Esophagus muscularis mucosa (tissue), 4 donors: ENCODE results near the gene VPS18. TPM values are rescaled to one million over a fixed set of nuclear protein-coding genes. Genes with fewer than 3 reads are reported as not detected.

Source experiments
- DNase-seq: peaks from one replicate; pipeline ENCODE4 v3.0.0-alpha.2; 2017; ENCODE audit errors: extremely low spot score
- H3K27ac ChIP-seq, 4 donors: fragments of 200-600 bp; sonication (generic); replicated peaks in 1 of 4; 1 replicate in 3 of 4; 2 replicates in 1 of 4; pipeline ENCODE4 v1.5.1; 2016 to 2019; ENCODE audit warnings: mild to moderate bottlenecking in 1 of 4
- H3K27me3 ChIP-seq, 4 donors: fragments of 200-600 bp; sonication (generic); one replicate each; pipeline versions ENCODE4 v1.5.1 to v1.6.0; 2016 to 2019
- H3K36me3 ChIP-seq, 4 donors: fragments of 200-600 bp; sonication (generic); one replicate each; pipeline ENCODE4 v1.5.1; 2016 to 2019
- H3K4me1 ChIP-seq, 4 donors: fragments of 200-600 bp; sonication (generic); one replicate each; pipeline ENCODE4 v1.5.1; 2016 to 2019
- H3K4me3 ChIP-seq, 4 donors: fragments of 200-600 bp; sonication (generic); 1 replicate in 2 of 4; 2 replicates in 2 of 4; pipeline ENCODE4 v1.5.1; 2016 to 2019; ENCODE audit warnings: mild to moderate bottlenecking in 4 of 4, moderate library complexity in 1 of 4
- H3K9me3 ChIP-seq, 4 donors: fragments of 200-600 bp; sonication (generic); 1 replicate in 3 of 4; 2 replicates in 1 of 4; pipeline ENCODE4 v1.5.1; 2016 to 2019
- CTCF ChIP-seq, 3 experiments: fragments of 200-600 bp in 2 of 3; fragments of 450-650 bp in 1 of 3; sonication (generic) in 2 of 3; IDR thresholded peaks; one replicate each; pipeline ENCODE4 v1.5.1; 2017 to 2019; ENCODE audit warnings: antibody characterized with exemption in 3 of 3, mild to moderate bottlenecking in 2 of 3, moderate library complexity in 1 of 3
- EP300 ChIP-seq: sonication (generic); formaldehyde crosslinking; IDR thresholded peaks from one replicate; pipeline ENCODE4 v1.6.1; 2017; ENCODE audit warnings: antibody characterized with exemption
- POLR2A ChIP-seq: fragments of 450-650 bp; IDR thresholded peaks from one replicate; pipeline ENCODE4 v1.6.1; 2017; ENCODE audit warnings: antibody characterized with exemption, moderate library complexity, mild to moderate bottlenecking, low read depth
- POLR2AphosphoS5 ChIP-seq, 2 donors: sonication (generic); formaldehyde crosslinking; IDR thresholded peaks; one replicate each; pipeline ENCODE4 v1.6.1; 2017; ENCODE audit warnings: antibody characterized with exemption in 2 of 2
- WGBS: methylation state at CpG from one replicate; pipeline ENCODE4 v1.1.5; 2018; 5-methylcytosine and 5-hydroxymethylcytosine counted together
- intact Hi-C: fragments of 100-400 bp; cut with DNase I; formaldehyde crosslinking; loops from one replicate; pipeline ENCODE4 v1.15.1; 2023
- total RNA-seq, 4 donors: library from RNA; depleted of rRNA; stranded (reverse); fragments of >200 nt; gene quantifications; one replicate each; pipeline versions ENCODE4 v1.1.0 to v1.2.1, GENCODE V29; 2016

Gene VPS18
- total RNA-seq, 4 donors from 2014 or later, result 28.7 to 36.6 (median 32.2) TPM

- TF ChIP-seq CTCF (IDR thresholded peaks at IDR 0.05) (no peak), POLR2AphosphoS5 (IDR thresholded peaks at IDR 0.05) (no peak), EP300 (no peak), POLR2A (no peak)
- intact Hi-C loops, result no loop called here
- Histone ChIP-seq H3K36me3 (no peaks in the 10 kb centered on the region), H3K4me3 (no peak overlapping the region), H3K9me3 (no peaks in the 10 kb centered on the region), H3K27ac (no peak overlapping the region), H3K27me3 (no peaks in the 10 kb centered on the region), H3K4me1 (no peaks in the 10 kb centered on the region)
- WGBS, result 78% methylated on average over 5 of the region's 6 CpGs
- DNase-seq, result no peak
Measured at GRCh38 chr15:40879609-40880008, 14.6 kb upstream of the VPS18 start.

GRCh38 chr15:40881351-40881750, 12.9 kb upstream of the VPS18 start:
- intact Hi-C loops, result no loop called here
- H3K27me3 ChIP-seq, result peaks cover 0 to 2% (median 0%) of the 10 kb centered on the region in 4 donors
- no peaks in the 10 kb centered on the region for H3K36me3 ChIP-seq
- no peaks in the 10 kb centered on the region for H3K4me1 ChIP-seq
- DNase-seq, result no peak
- no peak for TF ChIP-seq POLR2A
- no peak for TF ChIP-seq POLR2AphosphoS5 (IDR thresholded peaks at IDR 0.05)
- no peak for TF ChIP-seq CTCF (IDR thresholded peaks at IDR 0.05)
- no peak for TF ChIP-seq EP300
- H3K4me3 ChIP-seq, result no peak overlapping the region
- WGBS, result 95% methylated on average over 6 of the region's 6 CpGs
- no peaks in the 10 kb centered on the region for H3K9me3 ChIP-seq
- no peak overlapping the region for H3K27ac ChIP-seq

- intact Hi-C loops, result no loop called here
- no peak overlapping the region for H3K27ac ChIP-seq
- H3K36me3 ChIP-seq, result no peaks in the 10 kb centered on the region
- H3K27me3 ChIP-seq, result peaks cover 0 to 4% (median 0%) of the 10 kb centered on the region in 4 donors
- no peaks in the 10 kb centered on the region for H3K4me1 ChIP-seq
- 57% methylated on average over 1 of the region's 1 CpG for WGBS
- no peak for DNase-seq
- no peak overlapping the region for H3K4me3 ChIP-seq
- TF ChIP-seq EP300 (no peak), POLR2AphosphoS5 (IDR thresholded peaks at IDR 0.05) (no peak), CTCF (IDR thresholded peaks at IDR 0.05) (no peak), POLR2A (no peak)
- no peaks in the 10 kb centered on the region for H3K9me3 ChIP-seq
Measured at GRCh38 chr15:40886586-40886985, 7.7 kb upstream of the VPS18 start.

- TF ChIP-seq POLR2AphosphoS5 (IDR thresholded peaks at IDR 0.05), result no peak
- no peak for TF ChIP-seq POLR2A
- TF ChIP-seq EP300, result no peak
- TF ChIP-seq CTCF (IDR thresholded peaks at IDR 0.05), result no peak
- Histone ChIP-seq H3K4me1 (peaks cover 8 to 9% (median 8%) of the 10 kb centered on the region in 4 donors), H3K9me3 (no peaks in the 10 kb centered on the region), H3K27me3 (peaks cover 0 to 4% (median 0%) of the 10 kb centered on the region in 4 donors), H3K36me3 (no peaks in the 10 kb centered on the region), H3K4me3 (no peak overlapping the region), H3K27ac (no peak overlapping the region)
- DNase-seq, result no peak
- intact Hi-C loops, result no loop called here
Measured at GRCh38 chr15:40889112-40889511, 5.1 kb upstream of the VPS18 start.

GRCh38 chr15:40891138-40891537, 3.1 kb upstream of the VPS18 start:
- TF ChIP-seq EP300 (no peak), CTCF (IDR thresholded peaks at IDR 0.05) (no peak), POLR2A (no peak), POLR2AphosphoS5 (IDR thresholded peaks at IDR 0.05) (no peak)
- peaks cover 0 to 4% (median 0%) of the 10 kb centered on the region in 4 donors for H3K27me3 ChIP-seq
- no peak for DNase-seq
- H3K4me3 ChIP-seq, result no peak overlapping the region
- 91% methylated on average over 5 of the region's 5 CpGs for WGBS
- H3K27ac ChIP-seq, result no peak overlapping the region
- intact Hi-C loops, result loop anchor here (5.0 kb wide), 1 partner anchor 299 kb away; the partner anchor contains the start of gene KNL1
- H3K36me3 ChIP-seq, result peaks cover 0 to 4% (median 4%) of the 10 kb centered on the region in 4 donors
- H3K4me1 ChIP-seq, result peaks cover 20 to 24% (median 21%) of the 10 kb centered on the region in 4 donors
- no peaks in the 10 kb centered on the region for H3K9me3 ChIP-seq
